Thyroid gland (tissue), 4 donors: ENCODE data around the gene EFHB.

ENCODE experiments used
- POLR2A ChIP-seq, 2 donors: fragments of 450-650 bp; IDR thresholded peaks; one replicate each; pipeline ENCODE4 v1.6.1; 2017; ENCODE audit warnings: antibody characterized with exemption in 2 of 2, mild to moderate bottlenecking in 2 of 2, moderate library complexity in 1 of 2
- TF ChIP-seq, protein P1 (sequence below), 6 experiments: fragments of 200-600 bp in 3 of 6; fragments of 450-650 bp in 3 of 6; sonication (generic) in 3 of 6; IDR thresholded peaks; one replicate each; pipeline ENCODE4 v1.5.1; 2016 to 2019; ENCODE audit warnings: antibody characterized with exemption in 6 of 6, mild to moderate bottlenecking in 2 of 6, inconsistent platforms in 1 of 6, moderate library complexity in 1 of 6

DNA sequence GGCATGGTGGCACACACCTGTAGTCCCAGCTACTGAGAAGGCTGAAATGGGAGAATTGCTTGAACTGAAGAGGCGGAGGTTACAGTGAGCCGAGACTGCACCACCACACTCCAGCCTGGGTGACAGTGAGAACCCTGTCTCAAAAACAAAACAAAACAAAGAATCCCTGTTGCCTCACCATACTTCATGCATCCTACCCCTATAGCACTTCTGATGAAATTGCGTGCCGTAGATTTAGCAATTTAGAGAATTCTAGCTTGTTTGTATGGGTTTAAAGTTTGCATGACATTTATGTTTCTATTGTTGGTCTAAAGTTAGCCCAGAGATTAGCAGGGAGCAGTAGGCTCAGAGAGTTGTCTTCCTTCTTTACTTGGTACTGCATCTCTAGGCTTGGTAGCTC lies 20.7 kb upstream of the EFHB start:
- no peak for TF ChIP-seq POLR2A (IDR thresholded peaks at IDR 0.05)
- TF ChIP-seq, protein P1, sequence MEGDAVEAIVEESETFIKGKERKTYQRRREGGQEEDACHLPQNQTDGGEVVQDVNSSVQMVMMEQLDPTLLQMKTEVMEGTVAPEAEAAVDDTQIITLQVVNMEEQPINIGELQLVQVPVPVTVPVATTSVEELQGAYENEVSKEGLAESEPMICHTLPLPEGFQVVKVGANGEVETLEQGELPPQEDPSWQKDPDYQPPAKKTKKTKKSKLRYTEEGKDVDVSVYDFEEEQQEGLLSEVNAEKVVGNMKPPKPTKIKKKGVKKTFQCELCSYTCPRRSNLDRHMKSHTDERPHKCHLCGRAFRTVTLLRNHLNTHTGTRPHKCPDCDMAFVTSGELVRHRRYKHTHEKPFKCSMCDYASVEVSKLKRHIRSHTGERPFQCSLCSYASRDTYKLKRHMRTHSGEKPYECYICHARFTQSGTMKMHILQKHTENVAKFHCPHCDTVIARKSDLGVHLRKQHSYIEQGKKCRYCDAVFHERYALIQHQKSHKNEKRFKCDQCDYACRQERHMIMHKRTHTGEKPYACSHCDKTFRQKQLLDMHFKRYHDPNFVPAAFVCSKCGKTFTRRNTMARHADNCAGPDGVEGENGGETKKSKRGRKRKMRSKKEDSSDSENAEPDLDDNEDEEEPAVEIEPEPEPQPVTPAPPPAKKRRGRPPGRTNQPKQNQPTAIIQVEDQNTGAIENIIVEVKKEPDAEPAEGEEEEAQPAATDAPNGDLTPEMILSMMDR (IDR thresholded peaks at IDR 0.05): no peak
